ENCODE measurements around the gene POGZ.

POGZ gene

DNA sequence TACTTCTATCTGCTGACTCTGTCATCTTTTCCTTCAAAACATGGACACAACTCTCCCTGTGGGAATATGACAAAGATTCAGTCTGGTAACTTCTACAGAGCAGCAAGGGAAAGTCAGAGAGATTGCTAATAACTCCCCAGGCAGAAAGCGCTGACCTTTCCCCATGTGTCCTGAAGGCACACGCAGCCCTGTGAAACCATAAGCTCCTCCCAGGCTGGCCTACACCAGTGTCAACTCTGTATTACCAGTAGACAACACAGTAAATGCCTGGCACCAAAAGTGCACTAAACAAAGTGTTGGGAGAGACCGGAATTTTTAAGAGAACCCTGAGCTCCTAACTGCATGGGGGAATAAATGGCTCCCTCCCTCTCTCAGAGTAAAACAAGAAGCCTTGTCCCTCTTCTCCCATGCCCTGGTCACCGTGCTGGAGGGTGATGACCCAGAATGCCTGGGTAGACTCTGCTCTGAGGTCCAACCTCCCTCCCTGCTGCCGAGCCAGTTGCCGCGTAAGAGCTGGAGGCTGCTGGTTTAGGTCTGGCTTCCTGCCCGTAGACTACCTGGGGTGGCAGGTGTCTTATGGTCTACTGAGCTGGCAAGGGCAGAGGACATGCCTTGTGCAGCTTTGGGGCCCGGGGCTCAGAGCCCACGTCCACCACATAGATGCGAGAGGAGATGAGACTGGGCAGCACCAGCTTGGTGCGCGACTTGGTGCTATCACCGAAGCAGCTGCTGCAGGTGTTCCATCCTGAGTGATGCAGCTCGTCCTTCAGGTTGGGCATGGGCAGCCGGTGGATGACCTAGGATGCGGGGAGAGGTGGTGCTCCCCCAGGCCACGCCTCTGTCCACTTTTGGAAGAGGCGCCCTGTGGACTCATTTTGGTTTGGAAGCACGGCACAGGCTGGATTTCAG is 90.6 kb downstream of the POGZ start:
- ATAC-seq = no peak
- TF ChIP-seq BACH2 (CRISPR knock-in tag; IDR thresholded peaks at IDR 0.05; ENCODE audit: borderline replicate concordance) (no peak), ESRRG (CRISPR knock-in tag; IDR thresholded peaks at IDR 0.05) (no peak), GLIS3 (CRISPR knock-in tag; IDR thresholded peaks at IDR 0.05) (no peak), SNAI2 (CRISPR knock-in tag; IDR thresholded peaks at IDR 0.05) (no peak), PPARA (CRISPR knock-in tag; IDR thresholded peaks at IDR 0.05; ENCODE audit: borderline replicate concordance) (no peak), OSR1 (CRISPR knock-in tag; IDR thresholded peaks at IDR 0.05) (no peak), TCF4 (CRISPR knock-in tag; IDR thresholded peaks at IDR 0.05; ENCODE audit: borderline replicate concordance) (no peak), ZFP30 (CRISPR knock-in tag; IDR thresholded peaks at IDR 0.05) (no peak), ZFP3 (CRISPR knock-in tag; IDR thresholded peaks at IDR 0.05) (no peak), CSDC2 (CRISPR knock-in tag; IDR thresholded peaks at IDR 0.05) (no peak), ZNF565 (CRISPR knock-in tag; conservative IDR thresholded peaks at IDR 0.05; ENCODE audit: low read depth) (no peak), ZC3H10 (CRISPR knock-in tag; IDR thresholded peaks at IDR 0.05) (no peak)
- TF ChIP-seq, protein P1, sequence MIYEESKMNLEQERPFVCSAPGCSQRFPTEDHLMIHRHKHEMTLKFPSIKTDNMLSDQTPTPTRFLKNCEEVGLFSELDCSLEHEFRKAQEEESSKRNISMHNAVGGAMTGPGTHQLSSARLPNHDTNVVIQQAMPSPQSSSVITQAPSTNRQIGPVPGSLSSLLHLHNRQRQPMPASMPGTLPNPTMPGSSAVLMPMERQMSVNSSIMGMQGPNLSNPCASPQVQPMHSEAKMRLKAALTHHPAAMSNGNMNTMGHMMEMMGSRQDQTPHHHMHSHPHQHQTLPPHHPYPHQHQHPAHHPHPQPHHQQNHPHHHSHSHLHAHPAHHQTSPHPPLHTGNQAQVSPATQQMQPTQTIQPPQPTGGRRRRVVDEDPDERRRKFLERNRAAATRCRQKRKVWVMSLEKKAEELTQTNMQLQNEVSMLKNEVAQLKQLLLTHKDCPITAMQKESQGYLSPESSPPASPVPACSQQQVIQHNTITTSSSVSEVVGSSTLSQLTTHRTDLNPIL (CRISPR knock-in tag; IDR thresholded peaks at IDR 0.05; ENCODE audit: low read depth) = no peak
- TF ChIP-seq, protein P2, sequence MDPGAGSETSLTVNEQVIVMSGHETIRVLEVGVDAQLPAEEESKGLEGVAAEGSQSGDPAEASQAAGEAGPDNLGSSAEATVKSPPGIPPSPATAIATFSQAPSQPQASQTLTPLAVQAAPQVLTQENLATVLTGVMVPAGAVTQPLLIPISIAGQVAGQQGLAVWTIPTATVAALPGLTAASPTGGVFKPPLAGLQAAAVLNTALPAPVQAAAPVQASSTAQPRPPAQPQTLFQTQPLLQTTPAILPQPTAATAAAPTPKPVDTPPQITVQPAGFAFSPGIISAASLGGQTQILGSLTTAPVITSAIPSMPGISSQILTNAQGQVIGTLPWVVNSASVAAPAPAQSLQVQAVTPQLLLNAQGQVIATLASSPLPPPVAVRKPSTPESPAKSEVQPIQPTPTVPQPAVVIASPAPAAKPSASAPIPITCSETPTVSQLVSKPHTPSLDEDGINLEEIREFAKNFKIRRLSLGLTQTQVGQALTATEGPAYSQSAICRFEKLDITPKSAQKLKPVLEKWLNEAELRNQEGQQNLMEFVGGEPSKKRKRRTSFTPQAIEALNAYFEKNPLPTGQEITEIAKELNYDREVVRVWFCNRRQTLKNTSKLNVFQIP (CRISPR knock-in tag; IDR thresholded peaks at IDR 0.05; ENCODE audit: borderline replicate concordance, low read depth) = no peak
- TF ChIP-seq, protein P3, sequence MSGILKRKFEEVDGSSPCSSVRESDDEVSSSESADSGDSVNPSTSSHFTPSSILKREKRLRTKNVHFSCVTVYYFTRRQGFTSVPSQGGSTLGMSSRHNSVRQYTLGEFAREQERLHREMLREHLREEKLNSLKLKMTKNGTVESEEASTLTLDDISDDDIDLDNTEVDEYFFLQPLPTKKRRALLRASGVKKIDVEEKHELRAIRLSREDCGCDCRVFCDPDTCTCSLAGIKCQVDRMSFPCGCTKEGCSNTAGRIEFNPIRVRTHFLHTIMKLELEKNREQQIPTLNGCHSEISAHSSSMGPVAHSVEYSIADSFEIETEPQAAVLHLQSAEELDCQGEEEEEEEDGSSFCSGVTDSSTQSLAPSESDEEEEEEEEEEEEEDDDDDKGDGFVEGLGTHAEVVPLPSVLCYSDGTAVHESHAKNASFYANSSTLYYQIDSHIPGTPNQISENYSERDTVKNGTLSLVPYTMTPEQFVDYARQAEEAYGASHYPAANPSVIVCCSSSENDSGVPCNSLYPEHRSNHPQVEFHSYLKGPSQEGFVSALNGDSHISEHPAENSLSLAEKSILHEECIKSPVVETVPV (CRISPR knock-in tag; IDR thresholded peaks at IDR 0.05) = no peak

DNA sequence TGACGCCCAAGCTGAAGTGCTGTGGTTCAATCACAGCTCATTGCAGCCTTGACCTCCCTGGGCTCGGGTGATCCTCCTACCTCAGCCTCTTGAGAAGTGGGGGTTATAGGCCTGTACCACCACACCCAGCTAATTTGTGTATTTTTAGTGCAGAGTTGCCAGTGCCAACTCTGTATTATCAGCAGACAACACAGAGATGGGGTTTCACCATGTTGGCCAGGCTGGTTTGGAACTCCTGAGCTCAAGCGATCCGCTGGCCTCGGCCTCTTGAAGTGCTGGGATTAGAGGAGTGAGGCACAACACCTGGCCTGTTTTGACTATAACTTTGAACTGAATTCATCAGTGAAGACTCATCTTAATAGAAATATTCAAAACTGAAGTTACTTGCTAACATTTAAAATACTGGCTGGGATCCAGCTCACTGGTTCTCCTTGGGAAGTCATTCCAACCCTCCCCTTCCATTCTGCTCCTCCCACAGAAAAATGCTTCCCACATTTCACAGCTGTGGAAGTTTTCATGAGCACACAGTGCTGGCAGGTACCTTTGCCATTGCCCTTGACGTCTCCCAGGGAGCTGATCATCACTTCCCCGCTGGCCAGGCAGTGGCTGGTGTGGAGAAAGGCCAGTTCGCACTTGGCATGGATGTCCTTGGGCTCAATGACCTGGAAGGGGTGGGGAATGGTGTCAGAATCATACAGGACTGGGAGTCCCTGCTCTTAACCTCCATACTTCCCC is 91.5 kb downstream of the POGZ start:
- no peak for ATAC-seq
- TF ChIP-seq SNAI2 (CRISPR knock-in tag; IDR thresholded peaks at IDR 0.05) (no peak), ZC3H10 (CRISPR knock-in tag; IDR thresholded peaks at IDR 0.05) (no peak), CSDC2 (CRISPR knock-in tag; IDR thresholded peaks at IDR 0.05) (no peak), OSR1 (CRISPR knock-in tag; IDR thresholded peaks at IDR 0.05) (no peak), ZNF8 (CRISPR knock-in tag; IDR thresholded peaks at IDR 0.05) (no peak), ISL1 (CRISPR knock-in tag; IDR thresholded peaks at IDR 0.05) (no peak), ZFP3 (CRISPR knock-in tag; IDR thresholded peaks at IDR 0.05) (no peak), TCF4 (CRISPR knock-in tag; IDR thresholded peaks at IDR 0.05; ENCODE audit: borderline replicate concordance) (no peak)
- TF ChIP-seq, protein P4, sequence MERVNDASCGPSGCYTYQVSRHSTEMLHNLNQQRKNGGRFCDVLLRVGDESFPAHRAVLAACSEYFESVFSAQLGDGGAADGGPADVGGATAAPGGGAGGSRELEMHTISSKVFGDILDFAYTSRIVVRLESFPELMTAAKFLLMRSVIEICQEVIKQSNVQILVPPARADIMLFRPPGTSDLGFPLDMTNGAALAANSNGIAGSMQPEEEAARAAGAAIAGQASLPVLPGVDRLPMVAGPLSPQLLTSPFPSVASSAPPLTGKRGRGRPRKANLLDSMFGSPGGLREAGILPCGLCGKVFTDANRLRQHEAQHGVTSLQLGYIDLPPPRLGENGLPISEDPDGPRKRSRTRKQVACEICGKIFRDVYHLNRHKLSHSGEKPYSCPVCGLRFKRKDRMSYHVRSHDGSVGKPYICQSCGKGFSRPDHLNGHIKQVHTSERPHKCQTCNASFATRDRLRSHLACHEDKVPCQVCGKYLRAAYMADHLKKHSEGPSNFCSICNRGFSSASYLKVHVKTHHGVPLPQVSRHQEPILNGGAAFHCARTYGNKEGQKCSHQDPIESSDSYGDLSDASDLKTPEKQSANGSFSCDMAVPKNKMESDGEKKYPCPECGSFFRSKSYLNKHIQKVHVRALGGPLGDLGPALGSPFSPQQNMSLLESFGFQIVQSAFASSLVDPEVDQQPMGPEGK (CRISPR knock-in tag; IDR thresholded peaks at IDR 0.05; ENCODE audit: borderline replicate concordance) = no peak
- TF ChIP-seq, protein P2 (CRISPR knock-in tag; IDR thresholded peaks at IDR 0.05; ENCODE audit: borderline replicate concordance, low read depth) = no peak
- TF ChIP-seq, protein P1 (CRISPR knock-in tag; IDR thresholded peaks at IDR 0.05; ENCODE audit: low read depth) = no peak

Measured in SK-N-SH treated with all-trans-retinoic acid at 6 μM for 48 hours (cell line).